ENCODE data around the gene TSPAN5.

- TF ChIP-seq CTCF (IDR thresholded peaks at IDR 0.05; ENCODE audit: insufficient read depth, low read length) (no peak), POLR2AphosphoS5 (IDR thresholded peaks at IDR 0.05; ENCODE audit: low read depth) (no peak)
Observed at GRCh38 chr4:98505992-98506391, 152.4 kb downstream of the TSPAN5 start.

All from HL-60 (cell line).